Measurements from ENCODE around the gene HIVEP3. TPM values are rescaled to one million over a fixed set of nuclear protein-coding genes. Genes with fewer than 3 reads are reported as not detected.
"Not testable (repeated sequence)": the region's sequence is repeated elsewhere in the genome, so short reads cannot be mapped to it uniquely, and the experiment has no call there.

HIVEP3 gene
- total RNA-seq, 4 donors from 2014 or later = 5.3 to 17.3 (median 9.1) TPM

DNA sequence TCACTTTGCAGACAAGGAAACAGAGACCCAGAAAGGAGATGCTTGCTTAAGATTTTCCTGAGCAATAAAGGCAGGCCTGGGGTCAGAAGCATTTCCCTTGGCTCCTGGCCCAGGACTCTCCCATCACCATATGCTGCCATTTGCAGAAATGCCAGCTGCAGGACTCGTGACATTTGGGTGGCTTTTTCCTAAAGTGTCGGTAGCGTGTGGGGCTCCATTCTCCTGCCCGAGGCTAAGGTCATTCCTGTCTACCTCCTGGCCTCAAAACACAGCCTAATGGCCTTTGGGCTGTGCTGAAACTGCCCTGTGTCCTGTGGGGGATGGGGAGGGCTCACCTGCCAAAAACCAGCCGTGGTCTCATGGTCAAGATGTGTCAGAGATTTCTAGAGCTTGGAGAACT, 218.1 kb downstream of the HIVEP3 start:
- WGBS, 2 donors = 82 to 84% methylated on average over 5 of the region's 5 CpGs
- H3K4me3 ChIP-seq (ENCODE audit: low read depth, poor library complexity, severe bottlenecking) = no peak overlapping the region
- TF ChIP-seq POLR2A (IDR thresholded peaks at IDR 0.05) = no peak
- TF ChIP-seq, protein P1, sequence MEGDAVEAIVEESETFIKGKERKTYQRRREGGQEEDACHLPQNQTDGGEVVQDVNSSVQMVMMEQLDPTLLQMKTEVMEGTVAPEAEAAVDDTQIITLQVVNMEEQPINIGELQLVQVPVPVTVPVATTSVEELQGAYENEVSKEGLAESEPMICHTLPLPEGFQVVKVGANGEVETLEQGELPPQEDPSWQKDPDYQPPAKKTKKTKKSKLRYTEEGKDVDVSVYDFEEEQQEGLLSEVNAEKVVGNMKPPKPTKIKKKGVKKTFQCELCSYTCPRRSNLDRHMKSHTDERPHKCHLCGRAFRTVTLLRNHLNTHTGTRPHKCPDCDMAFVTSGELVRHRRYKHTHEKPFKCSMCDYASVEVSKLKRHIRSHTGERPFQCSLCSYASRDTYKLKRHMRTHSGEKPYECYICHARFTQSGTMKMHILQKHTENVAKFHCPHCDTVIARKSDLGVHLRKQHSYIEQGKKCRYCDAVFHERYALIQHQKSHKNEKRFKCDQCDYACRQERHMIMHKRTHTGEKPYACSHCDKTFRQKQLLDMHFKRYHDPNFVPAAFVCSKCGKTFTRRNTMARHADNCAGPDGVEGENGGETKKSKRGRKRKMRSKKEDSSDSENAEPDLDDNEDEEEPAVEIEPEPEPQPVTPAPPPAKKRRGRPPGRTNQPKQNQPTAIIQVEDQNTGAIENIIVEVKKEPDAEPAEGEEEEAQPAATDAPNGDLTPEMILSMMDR (IDR thresholded peaks at IDR 0.05) = no peak
- intact Hi-C loops (cut with DNase I; ENCODE audit: low total_unique reads) = no loop called here
- no peak for DNase-seq (ENCODE audit: low spot score in 2 of 2)

DNA sequence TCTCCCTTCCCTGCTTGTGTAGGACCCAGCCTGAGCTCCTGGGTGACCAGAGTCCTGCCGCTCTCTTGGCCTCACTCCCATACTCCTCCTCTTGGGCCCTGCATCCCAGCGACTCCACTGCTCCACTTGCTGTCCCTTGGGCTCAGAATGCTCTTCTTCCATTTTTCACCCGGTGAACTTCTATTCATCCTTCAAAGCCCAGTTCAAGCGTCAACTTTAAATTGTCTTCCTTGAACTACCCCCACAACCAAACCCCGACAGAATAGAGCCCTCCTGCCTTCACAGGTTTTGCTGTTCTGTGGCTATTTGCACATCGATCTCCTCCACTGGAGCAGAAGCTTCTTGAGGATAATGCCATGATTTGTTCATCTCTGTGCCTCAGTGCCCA, 218.9 kb downstream of the HIVEP3 start:
- 95 to 97% methylated on average over 6 of the region's 6 CpGs for WGBS, 2 donors
- no peak for TF ChIP-seq POLR2A (IDR thresholded peaks at IDR 0.05)
- TF ChIP-seq, protein P1 (IDR thresholded peaks at IDR 0.05) = no peak
- DNase-seq (ENCODE audit: low spot score in 2 of 2) = no peak
- H3K4me3 ChIP-seq (ENCODE audit: low read depth, poor library complexity, severe bottlenecking) = no peak overlapping the region
- intact Hi-C loops (cut with DNase I; ENCODE audit: low total_unique reads) = no loop called here

DNA sequence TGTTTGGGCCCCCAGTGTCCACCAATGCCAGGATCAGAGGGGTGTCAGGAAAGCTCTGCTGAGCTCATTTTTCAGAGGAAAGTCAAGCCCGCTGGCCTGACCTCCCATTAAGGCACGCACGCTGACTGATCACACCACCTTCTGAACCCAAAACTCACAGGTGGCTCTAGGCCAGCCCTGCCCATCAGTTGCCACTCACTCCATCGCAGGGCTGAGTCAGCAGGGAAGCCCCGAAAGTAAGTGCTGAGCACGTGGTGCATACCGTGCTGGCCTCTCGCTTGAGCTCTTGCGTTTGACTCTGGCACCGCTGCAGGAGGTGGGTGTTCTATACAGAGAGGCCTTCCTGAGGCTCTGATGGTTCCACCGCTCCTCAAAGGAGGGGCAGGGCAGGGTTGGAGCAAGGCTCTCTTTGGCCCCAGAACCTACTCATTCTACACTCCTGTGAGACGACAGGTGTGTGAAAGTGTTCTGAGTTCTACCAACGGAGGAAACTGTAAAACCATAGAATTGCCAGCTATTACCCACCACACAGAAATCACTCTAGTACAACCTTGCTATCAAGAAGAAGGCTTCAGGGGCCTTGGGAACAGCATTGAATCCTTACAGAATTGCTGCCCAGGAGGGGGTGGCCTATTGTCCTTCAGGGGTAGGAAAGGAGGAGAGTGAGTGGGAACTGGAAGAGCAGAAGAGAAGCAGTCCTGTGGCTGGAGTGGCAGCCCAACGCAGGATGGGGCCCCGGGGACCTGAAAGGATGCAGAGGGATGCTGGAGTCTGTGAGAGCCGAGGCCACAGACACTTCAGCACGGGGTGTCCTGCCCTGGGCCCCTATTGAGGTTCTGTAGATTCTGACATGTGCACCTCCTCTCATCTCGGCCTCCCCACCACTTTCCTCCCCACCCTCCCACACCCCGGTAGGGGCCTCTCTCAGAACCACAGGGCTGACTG, 219.5 kb downstream of the HIVEP3 start:
- no peak for DNase-seq (ENCODE audit: low spot score in 2 of 2)
- TF ChIP-seq POLR2A (IDR thresholded peaks at IDR 0.05) = no peak
- TF ChIP-seq, protein P1 (IDR thresholded peaks at IDR 0.05) = no peak
- WGBS, 2 donors = 92 to 95% methylated on average over 18 to 19 of the region's 19 CpGs
- H3K4me3 ChIP-seq (ENCODE audit: low read depth, poor library complexity, severe bottlenecking) = no peak overlapping the region
- intact Hi-C loops (cut with DNase I; ENCODE audit: low total_unique reads) = no loop called here

DNA sequence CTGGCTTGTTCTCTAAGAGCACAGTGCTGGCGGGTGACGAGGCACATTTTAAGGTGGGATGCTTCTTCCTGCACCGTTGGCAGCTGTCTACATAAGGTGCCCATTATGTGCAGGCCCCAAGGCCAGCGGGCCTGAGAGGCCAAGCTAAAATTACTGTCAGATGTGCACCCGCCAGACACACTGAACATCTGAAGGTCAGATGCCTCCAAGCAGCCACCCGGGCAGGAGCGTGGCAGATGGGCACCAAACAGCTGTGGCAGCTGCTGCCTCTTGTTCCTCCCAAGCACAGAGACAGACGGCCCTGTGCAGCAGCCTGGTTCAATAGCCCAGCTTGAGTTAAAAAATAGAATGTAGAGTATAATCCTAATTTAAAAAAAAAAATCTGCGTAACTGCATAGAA, 222.3 kb downstream of the HIVEP3 start:
- no peak overlapping the region for H3K4me3 ChIP-seq (ENCODE audit: low read depth, poor library complexity, severe bottlenecking)
- intact Hi-C loops (cut with DNase I; ENCODE audit: low total_unique reads) = no loop called here
- no peak for DNase-seq (ENCODE audit: low spot score in 2 of 2)
- TF ChIP-seq, protein P1 (IDR thresholded peaks at IDR 0.05) = no peak
- no peak for TF ChIP-seq POLR2A (IDR thresholded peaks at IDR 0.05)
- WGBS, 2 donors = 91 to 95% methylated on average over 9 of the region's 9 CpGs

DNA sequence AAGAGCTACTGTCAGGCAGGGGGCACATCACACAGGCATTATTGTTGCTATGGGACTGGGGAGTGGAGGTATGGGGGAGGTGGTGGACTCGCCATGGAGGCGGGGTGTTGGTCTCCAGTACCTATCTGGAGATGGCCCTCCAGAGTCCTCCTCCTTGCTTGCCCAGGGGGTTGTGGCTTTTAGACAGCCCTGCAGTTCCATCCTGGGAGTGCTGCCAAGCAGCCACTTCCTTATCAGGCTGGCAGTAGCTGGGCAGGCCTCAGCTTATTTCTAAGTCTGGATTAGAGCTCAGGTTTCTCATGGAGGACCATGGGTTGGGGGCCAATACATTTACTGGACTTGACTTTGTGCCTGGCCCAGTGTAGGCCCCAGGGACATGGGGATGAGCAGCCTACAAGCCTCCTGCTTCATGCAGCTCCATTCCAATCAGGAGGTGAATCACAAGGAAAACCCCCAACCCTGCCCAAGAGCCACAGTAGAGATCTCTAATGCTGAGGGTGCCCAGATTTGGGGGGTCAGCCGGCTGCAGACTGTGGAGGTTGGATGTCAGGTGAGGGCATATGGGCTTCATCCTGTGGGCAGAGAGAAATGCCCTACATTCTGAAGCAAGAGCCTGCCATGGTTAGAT, 223.5 kb downstream of the HIVEP3 start:
- no peak for DNase-seq (ENCODE audit: low spot score in 2 of 2)
- no peak for TF ChIP-seq POLR2A (IDR thresholded peaks at IDR 0.05)
- no peak overlapping the region for H3K4me3 ChIP-seq (ENCODE audit: low read depth, poor library complexity, severe bottlenecking)
- 67 to 70% methylated on average over 3 of the region's 3 CpGs for WGBS, 2 donors
- intact Hi-C loops (cut with DNase I; ENCODE audit: low total_unique reads) = no loop called here

DNA sequence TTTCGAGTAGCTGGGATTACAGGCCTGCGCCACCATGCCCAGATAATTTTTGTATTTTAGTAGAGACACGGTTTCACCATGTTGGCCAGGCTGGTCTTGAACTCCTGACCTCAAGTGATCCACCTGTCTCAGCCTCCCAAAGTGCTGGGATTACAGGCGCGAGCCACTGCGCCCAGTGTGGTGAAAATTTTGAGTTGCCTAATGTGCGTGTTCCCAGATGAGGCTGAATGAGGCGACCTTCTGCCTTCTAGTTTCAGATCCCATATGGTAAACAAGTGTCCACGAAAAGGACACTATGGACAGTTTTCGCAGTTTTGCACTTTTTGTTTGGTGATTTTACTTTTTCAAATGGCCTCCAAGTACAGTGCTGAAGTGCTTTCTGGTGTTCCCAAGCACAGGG, 226.8 kb downstream of the HIVEP3 start:
- 77 to 91% methylated on average over 10 of the region's 10 CpGs for WGBS, 2 donors
- H3K4me3 ChIP-seq (ENCODE audit: low read depth, poor library complexity, severe bottlenecking); DNase-seq (ENCODE audit: low spot score in 2 of 2); intact Hi-C loops (cut with DNase I; ENCODE audit: low total_unique reads): not testable (repeated sequence)

All from lower leg skin (tissue), 4 donors.